Stimulated activated CD8-positive, alpha-beta memory T cell treated with anti-CD3 and anti-CD28 coated beads, Interleukin-7, amount 100 ng/mL, for 4 hours (primary cell): ENCODE results near the gene SLC39A6.

Source experiments
- DNase-seq, 2 donors: peaks; one replicate each; pipeline ENCODE4 v3.0.0-alpha.2; 2020; ENCODE audit warnings: low read depth in 2 of 2

The SLC39A6 gene

DNA sequence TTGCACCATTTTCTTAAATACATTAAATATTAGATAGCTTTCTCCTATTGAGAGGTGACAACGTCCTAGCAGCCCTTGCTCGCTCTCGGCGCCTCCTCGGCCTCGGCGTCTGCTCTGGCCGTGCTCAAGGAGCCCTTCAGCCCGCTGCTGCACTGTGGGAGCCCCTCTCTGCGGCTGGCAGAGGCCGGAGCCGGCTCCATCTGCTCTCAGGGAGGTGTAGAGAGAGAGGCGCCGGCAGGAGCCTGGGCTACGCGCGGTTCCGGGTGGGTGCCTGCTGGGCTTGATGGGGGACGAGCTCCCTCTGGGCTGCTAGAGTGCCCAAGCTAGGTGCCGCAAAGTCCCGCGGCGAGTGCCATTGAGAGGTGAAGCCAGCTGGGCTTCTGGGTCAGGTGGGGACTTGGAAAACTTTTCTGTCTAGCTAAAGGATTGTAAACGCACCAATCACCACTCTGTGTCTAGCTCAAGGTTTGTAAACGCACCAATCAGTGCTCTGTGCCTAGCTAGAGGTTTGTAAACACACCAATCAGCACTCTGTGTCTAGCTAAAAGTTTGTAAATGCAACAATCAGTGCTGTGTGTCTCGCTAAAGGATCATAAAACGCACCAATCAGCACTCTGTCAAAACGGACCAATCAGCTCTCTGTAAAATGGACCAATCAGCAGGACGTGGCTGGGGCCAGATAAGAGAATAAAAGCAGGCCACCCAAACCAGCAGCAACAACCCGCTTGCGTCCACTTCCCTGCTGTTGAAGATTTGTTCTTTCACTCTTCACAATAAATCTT is 64.9 kb downstream of the SLC39A6 start:
- no peak for DNase-seq

DNA sequence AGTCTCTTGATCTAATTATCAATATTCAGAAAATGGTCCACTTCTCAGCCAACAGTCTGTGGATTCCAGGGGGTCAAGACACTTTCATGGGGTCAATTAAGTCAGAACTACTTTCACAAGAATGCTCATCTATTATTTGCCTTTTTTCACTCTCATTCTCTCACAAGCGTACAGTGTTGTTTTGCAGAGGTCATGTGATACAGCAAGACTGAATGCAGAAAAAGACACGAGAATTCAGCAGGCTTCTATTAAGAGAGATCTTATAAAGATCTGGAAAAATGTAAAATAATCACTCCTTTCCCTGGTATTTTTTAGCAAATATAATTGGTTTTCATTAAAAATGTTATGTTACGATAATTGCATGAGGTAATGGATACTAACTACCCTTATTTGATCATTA is 70.5 kb downstream of the SLC39A6 start:
- DNase-seq = no peak
